ENCODE data around the gene CTNNBIP1. TPM values are rescaled to one million over a fixed set of nuclear protein-coding genes. Genes with fewer than 3 reads are reported as not detected.
A peak's percentile ranks its signal among the peaks of the same experiment; 100 is the strongest.

The CTNNBIP1 gene
- polyA plus RNA-seq, 1 donor (not counting 4 experiments of a cell fraction or from before 2014, with no cell fraction given), result 92.3 TPM

- H3K27ac ChIP-seq (ENCODE audit: control insufficient read depth, insufficient read depth, low read length), result peak overlapping the region; percentile 77
- peaks cover 42% of the 10 kb centered on the region for H3K4me1 ChIP-seq (ENCODE audit: control insufficient read depth, extremely low read depth, insufficient read depth, low read length)
- FAIRE-seq, result no peak
Observed at GRCh38 chr1:9822490-9822889, 87.6 kb downstream of the CTNNBIP1 start.

GRCh38 chr1:9821710-9822109, 88.4 kb downstream of the CTNNBIP1 start:
- H3K9me3 ChIP-seq (ENCODE audit: control insufficient read depth, low read depth, low read length), result no peaks in the 10 kb centered on the region
- peaks cover 0 to 7% of the 10 kb centered on the region in 2 experiments for H3K36me3 ChIP-seq (ENCODE audit: control insufficient read depth in 2 of 2, extremely low read depth in 1 of 2, insufficient read depth in 2 of 2, low read length in 2 of 2)
- H3K79me2 ChIP-seq (ENCODE audit: control insufficient read depth, insufficient read depth, low read length), result peaks cover 67% of the 10 kb centered on the region
- H3K4me1 ChIP-seq (ENCODE audit: control insufficient read depth, extremely low read depth, insufficient read depth, low read length), result peaks cover 35% of the 10 kb centered on the region
- H3K4me3 ChIP-seq (ENCODE audit: control insufficient read depth in 2 of 3, extremely low read depth in 1 of 3, insufficient read depth in 2 of 3, low read depth in 1 of 3, low read length in 3 of 3), result peak overlapping the region; percentile 96 to 100 (median 97)
- dilution Hi-C loops (cut with MboI; ENCODE audit: extremely low pct_ligation_motif_present, low sequenced_read_pairs), result no loop called here
- H3K9me1 ChIP-seq (ENCODE audit: control insufficient read depth, extremely low read depth, insufficient read depth, low read length), result peaks cover 2% of the 10 kb centered on the region
- H2AFZ ChIP-seq (ENCODE audit: control insufficient read depth, low read length), result no peak overlapping the region
- H4K20me1 ChIP-seq (ENCODE audit: control insufficient read depth, extremely low read depth, insufficient read depth, low read length), result peaks cover 17% of the 10 kb centered on the region
- peak overlapping the region; percentile 83 for H3K9ac ChIP-seq (ENCODE audit: control insufficient read depth, extremely low read depth, insufficient read depth, low read length)
- H3K27ac ChIP-seq (ENCODE audit: control insufficient read depth, insufficient read depth, low read length), result peak overlapping the region; percentile 77
- TF ChIP-seq CTCF (optimal IDR thresholded peaks at IDR 0.05 in 1 of 3, IDR thresholded peaks at IDR 0.05 in 1 of 3, conservative IDR thresholded peaks at IDR 0.05 in 1 of 3; ENCODE audit: extremely low read depth in 1 of 3, insufficient read depth in 2 of 3, low read length in 3 of 3) (no peak), EZH2 (IDR thresholded peaks at IDR 0.05; ENCODE audit: low read length) (no peak)
- H3K27me3 ChIP-seq (ENCODE audit: control insufficient read depth, extremely low read depth, insufficient read depth, low read length), result no peaks in the 10 kb centered on the region
- peak; percentile 23 for FAIRE-seq
- DNase-seq (ENCODE audit: low read depth, low spot score), result no peak
- peak overlapping the region; percentile 97 for H3K4me2 ChIP-seq (ENCODE audit: control insufficient read depth, extremely low read depth, insufficient read depth, low read depth, low read length)

More at GRCh38 chr1:9822490-9822889, 87.6 kb downstream of the CTNNBIP1 start:
- peaks cover 2% of the 10 kb centered on the region for H3K9me1 ChIP-seq (ENCODE audit: control insufficient read depth, extremely low read depth, insufficient read depth, low read length)
- no peak for DNase-seq (ENCODE audit: low read depth, low spot score)
- H3K9me3 ChIP-seq (ENCODE audit: control insufficient read depth, low read depth, low read length), result no peaks in the 10 kb centered on the region
- no peak for TF ChIP-seq CTCF (optimal IDR thresholded peaks at IDR 0.05 in 1 of 3, IDR thresholded peaks at IDR 0.05 in 1 of 3, conservative IDR thresholded peaks at IDR 0.05 in 1 of 3; ENCODE audit: extremely low read depth in 1 of 3, insufficient read depth in 2 of 3, low read length in 3 of 3)
- TF ChIP-seq EZH2 (IDR thresholded peaks at IDR 0.05; ENCODE audit: low read length), result no peak
- peaks cover 59% of the 10 kb centered on the region for H3K79me2 ChIP-seq (ENCODE audit: control insufficient read depth, insufficient read depth, low read length)
- peak overlapping the region; percentile 97 for H3K4me2 ChIP-seq (ENCODE audit: control insufficient read depth, extremely low read depth, insufficient read depth, low read depth, low read length)
- H2AFZ ChIP-seq (ENCODE audit: control insufficient read depth, low read length), result no peak overlapping the region
- H3K4me3 ChIP-seq (ENCODE audit: control insufficient read depth in 2 of 3, extremely low read depth in 1 of 3, insufficient read depth in 2 of 3, low read depth in 1 of 3, low read length in 3 of 3), result peak overlapping the region; percentile 96 to 100 (median 97)
- H4K20me1 ChIP-seq (ENCODE audit: control insufficient read depth, extremely low read depth, insufficient read depth, low read length), result peaks cover 13% of the 10 kb centered on the region
- dilution Hi-C loops (cut with MboI; ENCODE audit: extremely low pct_ligation_motif_present, low sequenced_read_pairs), result no loop called here
- H3K9ac ChIP-seq (ENCODE audit: control insufficient read depth, extremely low read depth, insufficient read depth, low read length), result peak overlapping the region; percentile 83
- H3K27me3 ChIP-seq (ENCODE audit: control insufficient read depth, extremely low read depth, insufficient read depth, low read length), result no peaks in the 10 kb centered on the region
- peaks cover 0 to 4% of the 10 kb centered on the region in 2 experiments for H3K36me3 ChIP-seq (ENCODE audit: control insufficient read depth in 2 of 2, extremely low read depth in 1 of 2, insufficient read depth in 2 of 2, low read length in 2 of 2)

Measured in keratinocyte (primary cell).